Uterus (tissue), 2 donors: Measurements from ENCODE around the gene TGIF2.
"Not testable (repeated sequence)": the region's sequence is repeated elsewhere in the genome, so short reads cannot be mapped to it uniquely, and the experiment has no call there.

Source experiments
- POLR2A ChIP-seq, 2 donors: fragments of 450-650 bp; IDR thresholded peaks; one replicate each; pipeline ENCODE4 v1.6.1; 2016; ENCODE audit warnings: antibody characterized with exemption in 2 of 2, mild to moderate bottlenecking in 1 of 2, moderate library complexity in 1 of 2
- TF ChIP-seq, protein P1 (sequence below), 4 experiments: fragments of 200-600 bp in 2 of 4; fragments of 450-650 bp in 2 of 4; sonication (generic) in 2 of 4; IDR thresholded peaks; one replicate each; pipeline ENCODE4 v1.5.1; 2016 to 2019; ENCODE audit warnings: antibody characterized with exemption in 4 of 4, mild to moderate bottlenecking in 2 of 4, moderate library complexity in 1 of 4

DNA sequence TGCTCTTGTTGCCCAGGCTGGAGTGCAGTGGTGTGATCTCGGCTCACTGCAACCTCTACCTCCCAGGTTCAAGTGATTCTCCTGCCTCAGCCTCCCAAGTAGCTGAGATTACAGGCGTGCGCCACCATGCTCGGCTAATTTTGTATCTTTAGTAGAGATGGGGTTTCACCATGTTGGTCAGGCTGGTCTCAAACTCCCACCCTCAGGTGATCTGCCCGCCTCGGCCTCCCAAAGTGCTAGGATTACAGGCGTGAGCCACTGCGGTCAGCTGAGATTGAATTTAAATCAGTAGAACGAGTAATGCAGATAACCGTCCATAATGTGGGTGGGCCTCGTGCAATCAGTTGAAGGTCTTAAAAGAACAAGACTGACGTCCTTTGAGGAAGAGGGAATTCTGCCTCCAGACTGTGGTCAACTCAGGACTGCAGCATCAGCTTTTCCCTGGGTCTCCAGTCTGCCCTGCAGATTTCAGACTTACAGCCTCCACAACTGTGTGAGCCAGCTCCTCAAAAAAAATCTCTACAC lies 65.5 kb downstream of the TGIF2 start:
- TF ChIP-seq POLR2A (IDR thresholded peaks at IDR 0.05), result not testable (repeated sequence)
- TF ChIP-seq, protein P1, sequence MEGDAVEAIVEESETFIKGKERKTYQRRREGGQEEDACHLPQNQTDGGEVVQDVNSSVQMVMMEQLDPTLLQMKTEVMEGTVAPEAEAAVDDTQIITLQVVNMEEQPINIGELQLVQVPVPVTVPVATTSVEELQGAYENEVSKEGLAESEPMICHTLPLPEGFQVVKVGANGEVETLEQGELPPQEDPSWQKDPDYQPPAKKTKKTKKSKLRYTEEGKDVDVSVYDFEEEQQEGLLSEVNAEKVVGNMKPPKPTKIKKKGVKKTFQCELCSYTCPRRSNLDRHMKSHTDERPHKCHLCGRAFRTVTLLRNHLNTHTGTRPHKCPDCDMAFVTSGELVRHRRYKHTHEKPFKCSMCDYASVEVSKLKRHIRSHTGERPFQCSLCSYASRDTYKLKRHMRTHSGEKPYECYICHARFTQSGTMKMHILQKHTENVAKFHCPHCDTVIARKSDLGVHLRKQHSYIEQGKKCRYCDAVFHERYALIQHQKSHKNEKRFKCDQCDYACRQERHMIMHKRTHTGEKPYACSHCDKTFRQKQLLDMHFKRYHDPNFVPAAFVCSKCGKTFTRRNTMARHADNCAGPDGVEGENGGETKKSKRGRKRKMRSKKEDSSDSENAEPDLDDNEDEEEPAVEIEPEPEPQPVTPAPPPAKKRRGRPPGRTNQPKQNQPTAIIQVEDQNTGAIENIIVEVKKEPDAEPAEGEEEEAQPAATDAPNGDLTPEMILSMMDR (IDR thresholded peaks at IDR 0.05), result not testable (repeated sequence)
